Mesothelial cell of epicardium (in vitro differentiated cells): Measurements from ENCODE around the gene HOXB8. TPM values are rescaled to one million over a fixed set of nuclear protein-coding genes. Genes with fewer than 3 reads are reported as not detected.

Source experiments
- DNase-seq, 2 experiments: peaks; one replicate each; pipeline ENCODE4 v3.0.0; 2021; ENCODE audit warnings: low spot score in 2 of 2; ENCODE audit not compliant: unreplicated experiment in 2 of 2
- H3K27ac Mint-ChIP-seq: 2 replicates; pipeline ENCODE4 v1.8.0; 2021; ENCODE audit warnings: mixed read lengths
- H3K27me3 Mint-ChIP-seq: 2 replicates; pipeline ENCODE4 v1.8.0; 2021; ENCODE audit warnings: low read depth, mixed read lengths
- H3K36me3 Mint-ChIP-seq: 2 replicates; pipeline ENCODE4 v1.8.0; 2021; ENCODE audit warnings: mixed read lengths
- H3K4me1 Mint-ChIP-seq: 2 replicates; pipeline ENCODE4 v1.8.0; 2021; ENCODE audit warnings: mixed read lengths
- H3K4me3 Mint-ChIP-seq: 2 replicates; pipeline ENCODE4 v1.8.0; 2021; ENCODE audit warnings: mild to moderate bottlenecking, moderate library complexity, mixed read lengths
- H3K9me3 Mint-ChIP-seq: 2 replicates; pipeline ENCODE4 v1.8.0; 2021; ENCODE audit warnings: mixed read lengths
- total RNA-seq: library from RNA; stranded (reverse); gene quantifications from 3 replicates; pipeline ENCODE4 v1.2.1, GENCODE V29; 2021
- TF ChIP-seq, protein P1 (sequence below): fragments of 200-600 bp; sonication (generic); IDR thresholded peaks from one replicate; pipeline ENCODE4 v1.5.0; 2021; ENCODE audit warnings: antibody characterized with exemption; ENCODE audit not compliant: unreplicated experiment

Gene HOXB8
- total RNA-seq, 1 donor from 2014 or later = 78.8 TPM

GRCh38 chr17:48613862-48614694, 1.0 kb downstream of the HOXB8 start:
- Mint-ChIP-seq H3K4me3 (peak overlapping the region; percentile 91), H3K9me3 (no peaks in the 10 kb centered on the region), H3K4me1 (peaks cover 63% of the 10 kb centered on the region), H3K36me3 (peaks cover 4% of the 10 kb centered on the region), H3K27ac (peak overlapping the region; percentile 99), H3K27me3 (peaks cover 21% of the 10 kb centered on the region)
- TF ChIP-seq, protein P1, sequence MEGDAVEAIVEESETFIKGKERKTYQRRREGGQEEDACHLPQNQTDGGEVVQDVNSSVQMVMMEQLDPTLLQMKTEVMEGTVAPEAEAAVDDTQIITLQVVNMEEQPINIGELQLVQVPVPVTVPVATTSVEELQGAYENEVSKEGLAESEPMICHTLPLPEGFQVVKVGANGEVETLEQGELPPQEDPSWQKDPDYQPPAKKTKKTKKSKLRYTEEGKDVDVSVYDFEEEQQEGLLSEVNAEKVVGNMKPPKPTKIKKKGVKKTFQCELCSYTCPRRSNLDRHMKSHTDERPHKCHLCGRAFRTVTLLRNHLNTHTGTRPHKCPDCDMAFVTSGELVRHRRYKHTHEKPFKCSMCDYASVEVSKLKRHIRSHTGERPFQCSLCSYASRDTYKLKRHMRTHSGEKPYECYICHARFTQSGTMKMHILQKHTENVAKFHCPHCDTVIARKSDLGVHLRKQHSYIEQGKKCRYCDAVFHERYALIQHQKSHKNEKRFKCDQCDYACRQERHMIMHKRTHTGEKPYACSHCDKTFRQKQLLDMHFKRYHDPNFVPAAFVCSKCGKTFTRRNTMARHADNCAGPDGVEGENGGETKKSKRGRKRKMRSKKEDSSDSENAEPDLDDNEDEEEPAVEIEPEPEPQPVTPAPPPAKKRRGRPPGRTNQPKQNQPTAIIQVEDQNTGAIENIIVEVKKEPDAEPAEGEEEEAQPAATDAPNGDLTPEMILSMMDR = no peak
- DNase-seq = no peak

- Mint-ChIP-seq H3K27me3 (peaks cover 14% of the 10 kb centered on the region), H3K27ac (peak overlapping the region; percentile 100), H3K4me1 (peaks cover 61% of the 10 kb centered on the region), H3K36me3 (peaks cover 4% of the 10 kb centered on the region), H3K9me3 (no peaks in the 10 kb centered on the region), H3K4me3 (peak overlapping the region; percentile 91)
- TF ChIP-seq, protein P1 = peak; percentile 15
- DNase-seq = peak in 1 of 2 experiments; percentile 59
Measured at GRCh38 chr17:48612854-48613691, 2.0 kb downstream of the HOXB8 start.

GRCh38 chr17:48612456-48612853, 2.6 kb downstream of the HOXB8 start:
- TF ChIP-seq, protein P1 = no peak
- Mint-ChIP-seq H3K4me1 (peaks cover 59% of the 10 kb centered on the region), H3K27ac (peak overlapping the region; percentile 100), H3K9me3 (no peaks in the 10 kb centered on the region), H3K27me3 (peaks cover 12% of the 10 kb centered on the region), H3K4me3 (peak overlapping the region; percentile 87), H3K36me3 (peaks cover 7% of the 10 kb centered on the region)
- DNase-seq = peak in 1 of 2 experiments; percentile 52

- Mint-ChIP-seq H3K27ac (peak overlapping the region; percentile 100), H3K9me3 (no peaks in the 10 kb centered on the region), H3K4me3 (peak overlapping the region; percentile 87)
Measured at GRCh38 chr17:48611681-48612455, 3.2 kb downstream of the HOXB8 start.

More at GRCh38 chr17:48611681-48612455, 3.2 kb downstream of the HOXB8 start:
- peaks cover 12% of the 10 kb centered on the region for H3K36me3 Mint-ChIP-seq
- TF ChIP-seq, protein P1 = no peak
- H3K27me3 Mint-ChIP-seq = peaks cover 7% of the 10 kb centered on the region
- H3K4me1 Mint-ChIP-seq = peaks cover 59% of the 10 kb centered on the region
- DNase-seq = peak in 1 of 2 experiments; percentile 75
